Stomach (tissue), 9 donors: Measurements from ENCODE around the gene ARSD. TPM values are rescaled to one million over a fixed set of nuclear protein-coding genes. Genes with fewer than 3 reads are reported as not detected.
"Not testable (repeated sequence)": the region's sequence is repeated elsewhere in the genome, so short reads cannot be mapped to it uniquely, and the experiment has no call there.

Source experiments
- DNase-seq, 2 donors: peaks; one replicate each; pipeline versions ENCODE4 v3.0.0 to v3.0.0-alpha.2; 2013 to 2019
- H3K27ac ChIP-seq, 5 donors: fragments of 200-600 bp in 4 of 5; sonication (generic) in 4 of 5; one replicate each; pipeline ENCODE4 v1.5.1; 2013 to 2019; ENCODE audit warnings: mild to moderate bottlenecking in 1 of 5, moderate library complexity in 1 of 5
- H3K27me3 ChIP-seq, 3 donors: fragments of 200-600 bp; sonication (generic); one replicate each; pipeline ENCODE4 v1.5.1; 2017 to 2019; ENCODE audit warnings: mixed run types in 1 of 3
- H3K36me3 ChIP-seq, 4 donors: fragments of 200-600 bp; sonication (generic); 1 replicate in 3 of 4; 2 replicates in 1 of 4; pipeline ENCODE4 v1.5.1; 2016 to 2019
- H3K4me1 ChIP-seq, 4 donors: fragments of 200-600 bp; sonication (generic); one replicate each; pipeline ENCODE4 v1.5.1; 2016 to 2019
- H3K4me3 ChIP-seq, 4 donors: fragments of 200-600 bp; sonication (generic) in 3 of 4; one replicate each; pipeline ENCODE4 v1.5.1; 2016 to 2019; ENCODE audit warnings: mild to moderate bottlenecking in 1 of 4
- H3K9me3 ChIP-seq, 4 donors: fragments of 200-600 bp; sonication (generic); one replicate each; pipeline ENCODE4 v1.5.1; 2016 to 2019
- EP300 ChIP-seq: sonication (generic); formaldehyde crosslinking; IDR thresholded peaks from one replicate; pipeline ENCODE4 v1.6.1; 2017; ENCODE audit warnings: antibody characterized with exemption
- POLR2A ChIP-seq, 4 donors: fragments of 450-650 bp; IDR thresholded peaks; one replicate each; pipeline ENCODE4 v1.6.1; 2016; ENCODE audit warnings: antibody characterized with exemption in 4 of 4, control low read depth in 2 of 4, mild to moderate bottlenecking in 1 of 4, moderate library complexity in 1 of 4
- POLR2AphosphoS5 ChIP-seq, 3 donors: sonication (generic); formaldehyde crosslinking; IDR thresholded peaks; one replicate each; pipeline ENCODE4 v1.6.1; 2016; ENCODE audit warnings: antibody characterized with exemption in 3 of 3
- WGBS, 5 donors: extraction: QIAGEN DNeasy Blood & Tissue Kit in 3 of 5; methylation state at CpG; one replicate each; pipeline versions ENCODE4 v1.1.5 to v1.1.7; 2013 to 2018; 5-methylcytosine and 5-hydroxymethylcytosine counted together
- intact Hi-C: fragments of 100-400 bp; cut with DNase I; formaldehyde crosslinking; loops from one replicate; pipeline ENCODE4 v1.15.1; 2023; ENCODE audit warnings: low total_unique reads
- polyA plus RNA-seq, 3 donors: library from polyadenylated mRNA; stranded (reverse); fragments of 200-250 nt; gene quantifications; one replicate each; pipeline ENCODE4 v1.2.3, GENCODE V29; 2013
- total RNA-seq, 5 donors: library from RNA; depleted of rRNA; stranded (reverse); fragments of >200 nt; gene quantifications; one replicate each; pipeline versions ENCODE4 v1.1.0 to v1.2.3, GENCODE V29; 2014 to 2016
- TF ChIP-seq, protein P1 (sequence below), 7 experiments: fragments of 450-650 bp in 4 of 7; fragments of 200-600 bp in 3 of 7; sonication (generic) in 3 of 7; IDR thresholded peaks; one replicate each; pipeline ENCODE4 v1.5.1; 2016 to 2019; ENCODE audit warnings: antibody characterized with exemption in 7 of 7, control low read depth in 2 of 7, mild to moderate bottlenecking in 1 of 7
- donor health status: healthy with polysubstance abuse.
- donor health status: Bipolar disorder and iron deficiency.
- donor health status: healthy.

ARSD gene
- total and polyA plus RNA-seq, 8 donors, result 13.4 to 69.3 (median 28.8) TPM

DNA sequence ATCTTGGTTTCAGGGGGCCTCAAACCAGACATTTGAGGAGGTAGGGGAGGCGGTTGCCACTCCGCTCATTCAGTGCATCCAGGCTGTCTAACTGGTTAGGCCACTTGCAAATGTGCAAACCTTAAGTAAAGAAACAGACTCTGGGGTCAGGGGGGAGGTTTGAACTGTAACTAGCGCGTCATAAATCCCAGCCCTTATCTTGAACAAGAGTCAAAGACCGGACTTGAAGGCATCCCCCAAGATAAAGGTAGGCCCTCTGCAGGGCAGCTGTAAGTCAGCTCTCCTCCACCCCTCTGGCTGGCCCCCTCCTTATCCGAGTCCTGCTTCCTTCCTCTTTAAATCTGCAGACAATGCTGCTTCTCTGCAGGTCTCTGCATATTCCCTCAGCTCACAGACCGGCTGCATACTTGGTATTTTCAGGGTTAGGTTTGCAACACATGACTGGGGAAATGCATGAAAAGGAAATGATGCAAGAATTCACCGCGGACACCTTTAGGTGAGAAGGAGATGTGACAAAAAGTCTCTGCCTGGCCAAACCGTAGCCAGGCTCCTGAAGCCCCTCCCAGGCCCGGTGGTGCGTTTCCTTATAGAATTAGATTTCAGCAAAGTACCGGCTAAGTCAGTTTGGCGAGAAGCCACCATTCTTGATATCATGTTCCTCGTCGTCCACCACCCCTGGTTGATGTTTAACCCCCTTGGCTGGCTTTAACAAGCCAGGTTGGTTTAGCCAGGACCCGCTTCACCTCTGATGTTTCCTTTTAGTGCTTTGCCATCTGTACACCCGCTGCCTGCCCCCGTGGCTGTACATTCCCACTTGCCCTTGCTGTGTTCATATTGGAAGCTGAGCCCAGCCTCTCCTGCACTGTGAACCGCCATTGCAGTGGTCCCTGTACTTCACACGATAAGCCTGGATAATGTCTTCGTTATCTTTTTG, 31.2 kb downstream of the ARSD start:
- WGBS, 5 donors, result 9 to 22% (median 11%) methylated on average over 18 to 22 of the region's 22 CpGs
- peak in 2 of 3 donors; percentile 24 to 55 for TF ChIP-seq POLR2AphosphoS5 (IDR thresholded peaks at IDR 0.05)
- H3K36me3 ChIP-seq, H3K9me3 ChIP-seq, H3K27me3 ChIP-seq, intact Hi-C loops: not testable (repeated sequence)
- H3K27ac ChIP-seq, result peak overlapping the region; percentile 73 to 86 (median 79)
- H3K4me3 ChIP-seq, result peak overlapping the region in 2 of 4 donors; percentile 20 to 31
- peak; percentile 86 to 93 for DNase-seq
- peaks cover 0 to 46% (median 28%) of the 10 kb centered on the region in 4 donors for H3K4me1 ChIP-seq

DNA sequence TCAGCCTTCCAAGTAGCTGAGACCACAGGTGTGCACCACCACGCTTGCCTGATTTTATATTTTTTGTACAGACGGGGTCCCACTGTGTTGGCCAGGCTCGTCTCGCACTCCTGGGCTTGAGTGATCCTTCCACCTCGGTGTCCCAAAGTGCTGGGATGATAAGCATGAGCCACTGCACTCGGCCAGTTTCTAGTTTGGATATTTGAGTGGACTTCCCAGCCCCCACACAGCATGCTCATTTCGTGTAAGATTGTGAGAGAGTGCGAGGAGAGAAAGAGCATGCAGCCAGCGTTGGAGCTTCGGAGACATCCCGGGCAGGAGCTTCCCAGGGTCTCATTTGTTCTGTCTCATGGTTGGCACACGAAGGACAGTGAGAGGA, 31.8 kb downstream of the ARSD start:
- Histone ChIP-seq H3K4me1 (peaks cover 0 to 51% (median 29%) of the 10 kb centered on the region in 4 donors), H3K27me3 (no peaks in the 10 kb centered on the region), H3K36me3 (no peaks in the 10 kb centered on the region), H3K9me3 (no peaks in the 10 kb centered on the region), H3K27ac (peak overlapping the region; percentile 73 to 86 (median 79)), H3K4me3 (peak overlapping the region in 1 of 4 donors; percentile 12)
- WGBS, 5 donors, result 25 to 61% (median 47%) methylated on average over 11 to 12 of the region's 12 CpGs
- intact Hi-C loops, result no loop called here
- TF ChIP-seq, protein P1, sequence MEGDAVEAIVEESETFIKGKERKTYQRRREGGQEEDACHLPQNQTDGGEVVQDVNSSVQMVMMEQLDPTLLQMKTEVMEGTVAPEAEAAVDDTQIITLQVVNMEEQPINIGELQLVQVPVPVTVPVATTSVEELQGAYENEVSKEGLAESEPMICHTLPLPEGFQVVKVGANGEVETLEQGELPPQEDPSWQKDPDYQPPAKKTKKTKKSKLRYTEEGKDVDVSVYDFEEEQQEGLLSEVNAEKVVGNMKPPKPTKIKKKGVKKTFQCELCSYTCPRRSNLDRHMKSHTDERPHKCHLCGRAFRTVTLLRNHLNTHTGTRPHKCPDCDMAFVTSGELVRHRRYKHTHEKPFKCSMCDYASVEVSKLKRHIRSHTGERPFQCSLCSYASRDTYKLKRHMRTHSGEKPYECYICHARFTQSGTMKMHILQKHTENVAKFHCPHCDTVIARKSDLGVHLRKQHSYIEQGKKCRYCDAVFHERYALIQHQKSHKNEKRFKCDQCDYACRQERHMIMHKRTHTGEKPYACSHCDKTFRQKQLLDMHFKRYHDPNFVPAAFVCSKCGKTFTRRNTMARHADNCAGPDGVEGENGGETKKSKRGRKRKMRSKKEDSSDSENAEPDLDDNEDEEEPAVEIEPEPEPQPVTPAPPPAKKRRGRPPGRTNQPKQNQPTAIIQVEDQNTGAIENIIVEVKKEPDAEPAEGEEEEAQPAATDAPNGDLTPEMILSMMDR (IDR thresholded peaks at IDR 0.05), result no peak
- TF ChIP-seq POLR2AphosphoS5 (IDR thresholded peaks at IDR 0.05) (no peak), EP300 (no peak), POLR2A (IDR thresholded peaks at IDR 0.05) (no peak)
- DNase-seq, result peak in 1 of 2 donors; percentile 52

DNA sequence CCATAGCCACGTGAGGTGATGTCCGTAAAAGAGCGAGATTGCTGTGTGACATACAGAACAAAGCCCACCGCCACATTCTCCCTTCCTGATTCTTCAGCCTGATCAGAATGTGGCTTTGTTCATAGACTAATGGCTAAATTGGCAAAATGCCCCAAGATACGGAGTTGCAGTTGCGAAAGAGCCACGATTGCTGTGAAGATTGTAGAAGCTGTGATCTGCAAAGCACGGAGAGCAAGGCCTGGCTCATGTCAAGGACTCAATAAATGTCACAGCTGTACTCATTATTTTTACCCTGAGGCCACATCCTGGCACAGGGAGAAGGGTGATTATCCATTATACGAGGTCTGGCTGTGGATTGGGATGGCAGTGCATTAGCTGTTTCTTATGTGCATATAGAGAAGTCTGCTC, 34.2 kb downstream of the ARSD start:
- 11 to 27% (median 14%) methylated on average over 9 of the region's 9 CpGs for WGBS, 5 donors
- peak; percentile 85 to 89 for DNase-seq
- no peak overlapping the region for H3K4me3 ChIP-seq
- intact Hi-C loops, result no loop called here
- no peaks in the 10 kb centered on the region for H3K27me3 ChIP-seq
- peaks cover 0 to 63% (median 40%) of the 10 kb centered on the region in 4 donors for H3K4me1 ChIP-seq
- peak overlapping the region; percentile 77 to 89 (median 83) for H3K27ac ChIP-seq
- TF ChIP-seq EP300 (no peak), POLR2AphosphoS5 (IDR thresholded peaks at IDR 0.05) (peak in 2 of 3 donors; percentile 71 to 79)
- H3K36me3 ChIP-seq, result no peaks in the 10 kb centered on the region
- H3K9me3 ChIP-seq, result no peaks in the 10 kb centered on the region

DNA sequence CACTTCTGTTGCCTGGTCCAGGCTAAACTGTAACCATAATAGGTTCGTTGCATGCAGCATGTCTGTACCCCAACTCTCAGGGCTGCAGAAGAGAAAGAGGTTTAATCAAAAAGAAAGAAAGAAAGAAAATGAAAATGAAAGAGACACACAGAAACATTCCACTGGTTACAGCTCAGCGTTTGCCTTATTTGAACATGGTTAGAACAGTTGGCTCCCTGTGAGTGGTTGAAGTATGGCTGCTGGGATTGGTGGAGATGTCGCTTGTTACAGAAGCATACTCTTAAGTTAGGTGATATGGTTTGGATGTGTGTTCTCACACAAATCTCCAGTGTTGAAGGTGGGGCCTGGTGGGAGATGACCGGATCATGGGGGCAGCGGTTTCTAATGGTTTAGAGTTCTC, 36.3 kb downstream of the ARSD start:
- no peak for TF ChIP-seq POLR2A (IDR thresholded peaks at IDR 0.05)
- TF ChIP-seq POLR2AphosphoS5 (IDR thresholded peaks at IDR 0.05), result no peak
- Histone ChIP-seq H3K9me3 (no peaks in the 10 kb centered on the region), H3K27me3 (no peaks in the 10 kb centered on the region), H3K27ac (peak overlapping the region in 3 of 5 donors; percentile 25 to 56 (median 47)), H3K36me3 (no peaks in the 10 kb centered on the region), H3K4me1 (peaks cover 0 to 61% (median 37%) of the 10 kb centered on the region in 4 donors), H3K4me3 (no peak overlapping the region)
- WGBS, 5 donors, result 75 to 81% (median 80%) methylated on average over 5 of the region's 5 CpGs
- intact Hi-C loops, result no loop called here
- DNase-seq, result no peak

DNA sequence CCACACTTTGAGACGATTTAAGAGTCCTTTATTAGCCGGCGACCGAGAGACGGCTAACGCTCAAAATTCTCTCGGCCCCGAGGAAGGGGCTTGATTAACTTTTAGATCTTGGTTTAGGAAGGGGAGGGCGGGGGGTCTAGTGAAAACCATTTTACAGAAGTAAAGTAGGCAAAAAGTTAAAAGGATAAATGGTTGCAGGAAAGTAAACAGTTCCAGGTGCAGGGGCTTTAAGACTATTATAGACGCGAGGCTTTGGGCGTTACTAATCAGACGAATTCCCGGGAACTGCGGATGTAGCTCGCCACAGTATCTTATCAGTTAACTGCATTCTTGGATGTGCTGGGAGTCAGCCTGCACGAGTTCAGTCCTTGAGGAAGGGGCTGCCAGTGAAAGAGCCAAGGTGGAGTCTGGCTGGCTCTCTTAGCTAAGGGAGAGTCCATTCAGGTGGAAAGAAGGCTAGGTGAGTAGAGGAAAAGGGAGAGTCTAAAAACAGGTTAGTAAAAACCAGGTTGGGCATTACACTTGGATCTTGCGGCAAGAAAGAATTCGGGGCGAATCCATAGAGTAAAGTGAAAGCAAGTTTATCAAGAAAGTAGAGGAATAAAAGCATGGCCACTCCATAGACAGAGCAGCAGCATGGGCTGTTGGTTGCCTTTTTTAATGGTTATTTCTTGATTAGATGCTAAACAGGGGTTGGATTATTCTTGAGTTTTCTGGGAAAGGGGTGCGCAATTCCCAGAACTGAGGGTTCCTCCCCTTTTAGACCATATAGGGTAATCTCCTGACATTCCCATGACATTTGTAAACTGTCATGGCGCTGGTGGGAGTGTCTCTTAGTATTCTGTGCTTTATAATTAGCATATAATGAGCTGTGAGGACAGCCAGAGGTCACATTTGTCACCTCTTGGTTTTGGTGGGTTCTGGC, 38.3 kb downstream of the ARSD start:
- intact Hi-C loops, H3K4me3 ChIP-seq, H3K27me3 ChIP-seq, DNase-seq, H3K9me3 ChIP-seq, H3K36me3 ChIP-seq: not testable (repeated sequence)
- Histone ChIP-seq H3K27ac (peak overlapping the region in 4 of 5 donors; percentile 18 to 74 (median 39)), H3K4me1 (peaks cover 0 to 45% (median 28%) of the 10 kb centered on the region in 4 donors)
- WGBS, 5 donors, result 33 to 63% (median 38%) methylated on average over 16 to 20 of the region's 22 CpGs
